MCF 10A (cell line): ENCODE data around the gene ZNF436. TPM values are rescaled to one million over a fixed set of nuclear protein-coding genes. Genes with fewer than 3 reads are reported as not detected.

ENCODE experiments used
- BruUV-seq: library from RNA; stranded (reverse); fragments of 400-500 nt; replicated peaks from 2 replicates; lab custom pipeline; 2021; lab: Mats Ljungman, UMichigan
- CTCF ChIA-PET: fragments of 300-600 bp; sonication (Branson Sonifier 250); formaldehyde crosslinking; extraction: SDS; loops from one replicate; lab custom pipeline; 2021; ENCODE audit warnings: antibody characterized with exemption, inconsistent platforms; lab: Yijun Ruan, JAX
- POLR2A ChIA-PET: fragments of 300-600, 350-650 bp; sonication (Branson Sonifier 250); formaldehyde crosslinking; extraction: SDS; loops from one replicate; lab custom pipeline; 2020; ENCODE audit warnings: antibody characterized with exemption, inconsistent platforms; lab: Yijun Ruan, JAX
- DNase-seq: peaks from one replicate; pipeline ENCODE4 v3.0.0-alpha.2; 2018; ENCODE audit not compliant: unreplicated experiment
- H3K27ac Mint-ChIP-seq: one replicate; pipeline ENCODE4 v1.8.0; 2022; ENCODE audit warnings: mild to moderate bottlenecking, low read depth, mixed read lengths; ENCODE audit not compliant: unreplicated experiment
- H3K27me3 Mint-ChIP-seq: one replicate; pipeline ENCODE4 v1.8.0; 2022; ENCODE audit warnings: mixed read lengths; ENCODE audit not compliant: insufficient read depth, unreplicated experiment
- H3K36me3 Mint-ChIP-seq: one replicate; pipeline ENCODE4 v1.8.0; 2022; ENCODE audit warnings: mild to moderate bottlenecking, moderate library complexity, mixed read lengths; ENCODE audit not compliant: insufficient read depth, unreplicated experiment
- H3K4me1 Mint-ChIP-seq: one replicate; pipeline ENCODE4 v1.8.0; 2022; ENCODE audit warnings: mixed read lengths; ENCODE audit not compliant: insufficient read depth, unreplicated experiment
- H3K4me3 Mint-ChIP-seq: one replicate; pipeline ENCODE4 v1.8.0; 2022; ENCODE audit warnings: mild to moderate bottlenecking, moderate library complexity, mixed read lengths; ENCODE audit not compliant: unreplicated experiment
- H3K9me3 Mint-ChIP-seq: one replicate; pipeline ENCODE4 v1.8.0; 2022; ENCODE audit warnings: mixed read lengths; ENCODE audit not compliant: unreplicated experiment
- CTCF ChIP-seq: fragments of 200-600 bp; IDR thresholded peaks from one replicate; pipeline ENCODE4 v1.8.0; 2022; ENCODE audit warnings: antibody characterized with exemption, mild to moderate bottlenecking; ENCODE audit not compliant: unreplicated experiment
- intact Hi-C: fragments of 100-400 bp; cut with micrococcal nuclease; formaldehyde crosslinking; loops from 2 replicates; pipeline ENCODE4 v1.14.1; 2022
- total RNA-seq: library from RNA; stranded (reverse); gene quantifications from 2 replicates; pipeline ENCODE4 v1.2.3, GENCODE V29; 2022

Gene ZNF436
- total RNA-seq, 1 experiment from 2014 or later, result 6.5 TPM

- ChIA-PET CTCF (interaction anchor here (0.5 to 2.0 kb wide), 3 partner anchors 8 to 368 kb away, joined by 3 to 13 read pairs (median 3); no protein-coding TSS in a partner anchor), POLR2A (interaction anchor here (1.7 to 2.5 kb wide), 2 partner anchors 8 to 50 kb away, joined by 7 to 10 read pairs; partner anchors contain the start of gene HNRNPR)
- no peak overlapping the region for H3K4me3 Mint-ChIP-seq
- DNase-seq, result no peak
- TF ChIP-seq CTCF, result no peak
- no TSS peak for BruUV-seq
- no peaks in the 10 kb centered on the region for H3K36me3 Mint-ChIP-seq
- H3K27ac Mint-ChIP-seq, result no peak overlapping the region
- no peaks in the 10 kb centered on the region for H3K27me3 Mint-ChIP-seq
- peaks cover under 1% of the 10 kb centered on the region for H3K4me1 Mint-ChIP-seq
- intact Hi-C loops, result no loop called here
- H3K9me3 Mint-ChIP-seq, result no peaks in the 10 kb centered on the region
Measured at GRCh38 chr1:23395154-23395724, 25.6 kb upstream of the ZNF436 start.

- H3K27ac Mint-ChIP-seq, result no peak overlapping the region
- intact Hi-C loops, result no loop called here
- peak; percentile 35 for DNase-seq
- BruUV-seq, result no TSS peak
- CTCF ChIA-PET, result interaction anchor here (0.6 to 2.0 kb wide), 3 partner anchors 9 to 367 kb away, joined by 3 to 13 read pairs (median 4); no protein-coding TSS in a partner anchor
- POLR2A ChIA-PET, result interaction anchor here (1.7 to 2.5 kb wide), 2 partner anchors 9 to 50 kb away, joined by 7 to 10 read pairs; partner anchors contain the start of gene HNRNPR
- no peak for TF ChIP-seq CTCF
- no peaks in the 10 kb centered on the region for H3K27me3 Mint-ChIP-seq
- no peaks in the 10 kb centered on the region for H3K36me3 Mint-ChIP-seq
- no peaks in the 10 kb centered on the region for H3K4me1 Mint-ChIP-seq
- no peak overlapping the region for H3K4me3 Mint-ChIP-seq
- no peaks in the 10 kb centered on the region for H3K9me3 Mint-ChIP-seq
Measured at GRCh38 chr1:23394684-23395083, 25.0 kb upstream of the ZNF436 start.

GRCh38 chr1:23394181-23394580 lies 24.5 kb upstream of the ZNF436 start:
- no peaks in the 10 kb centered on the region for H3K27me3 Mint-ChIP-seq
- no peak for TF ChIP-seq CTCF
- POLR2A ChIA-PET, result interaction anchor here (1.7 to 2.5 kb wide), 2 partner anchors 9 to 49 kb away, joined by 7 to 10 read pairs; partner anchors contain the start of gene HNRNPR
- DNase-seq, result no peak
- no peak overlapping the region for H3K27ac Mint-ChIP-seq
- BruUV-seq, result no TSS peak
- no peak overlapping the region for H3K4me3 Mint-ChIP-seq
- CTCF ChIA-PET, result interaction anchor here (0.6 to 2.0 kb wide), 2 partner anchors 9 to 101 kb away, joined by 4 to 13 read pairs; no protein-coding TSS in a partner anchor
- intact Hi-C loops, result no loop called here
- no peaks in the 10 kb centered on the region for H3K9me3 Mint-ChIP-seq
- H3K36me3 Mint-ChIP-seq, result no peaks in the 10 kb centered on the region
- H3K4me1 Mint-ChIP-seq, result no peaks in the 10 kb centered on the region

GRCh38 chr1:23393706-23394105 lies 24.1 kb upstream of the ZNF436 start:
- DNase-seq, result no peak
- CTCF ChIA-PET, result interaction anchor here (2.0 kb wide), 1 partner anchor 10 kb away, joined by 13 read pairs; no protein-coding TSS in a partner anchor
- no peak for TF ChIP-seq CTCF
- intact Hi-C loops, result no loop called here
- Mint-ChIP-seq H3K4me1 (no peaks in the 10 kb centered on the region), H3K27ac (no peak overlapping the region), H3K27me3 (no peaks in the 10 kb centered on the region), H3K36me3 (no peaks in the 10 kb centered on the region), H3K9me3 (no peaks in the 10 kb centered on the region), H3K4me3 (no peak overlapping the region)
- POLR2A ChIA-PET, result interaction anchor here (1.7 to 2.5 kb wide), 2 partner anchors 10 to 49 kb away, joined by 7 to 10 read pairs; partner anchors contain the start of gene HNRNPR
- no TSS peak for BruUV-seq
